ENCODE data around the gene MPHOSPH10.
"Not testable (repeated sequence)": the region's sequence is repeated elsewhere in the genome, so short reads cannot be mapped to it uniquely, and the experiment has no call there.

The MPHOSPH10 gene

GRCh38 chr2:71125506-71126294, 4.7 kb upstream of the MPHOSPH10 start:
- DNase-seq: no peak

GRCh38 chr2:71126957-71127356, 3.5 kb upstream of the MPHOSPH10 start:
- DNase-seq: no peak

- peak in 1 of 2 donors; percentile 67 for DNase-seq
Observed at GRCh38 chr2:71129114-71129901, 1.1 kb upstream of the MPHOSPH10 start.

GRCh38 chr2:71129902-71130151, 607 bp upstream of the MPHOSPH10 start:
- DNase-seq: peak in 1 of 2 donors; percentile 67

GRCh38 chr2:71130905-71131244, 441 bp downstream of the MPHOSPH10 start:
- no peak for DNase-seq

GRCh38 chr2:71131387-71132166, 1.1 kb downstream of the MPHOSPH10 start:
- not testable (repeated sequence) for DNase-seq

GRCh38 chr2:71133603-71134002, 3.2 kb downstream of the MPHOSPH10 start:
- no peak for DNase-seq

- no peak for DNase-seq
Observed at GRCh38 chr2:71136174-71136573, 5.7 kb downstream of the MPHOSPH10 start.

- DNase-seq: no peak
Observed at GRCh38 chr2:71143782-71144181, 13.3 kb downstream of the MPHOSPH10 start.

- DNase-seq: no peak
Observed at GRCh38 chr2:71148506-71149063, 18.2 kb downstream of the MPHOSPH10 start.

- DNase-seq: no peak
Observed at GRCh38 chr2:71150082-71150816, 19.8 kb downstream of the MPHOSPH10 start.

GRCh38 chr2:71151620-71152019, 21.2 kb downstream of the MPHOSPH10 start:
- DNase-seq: no peak

- DNase-seq: no peak
Observed at GRCh38 chr2:71153585-71154224, 23.3 kb downstream of the MPHOSPH10 start.

- DNase-seq: no peak
Observed at GRCh38 chr2:71154279-71154678, 23.8 kb downstream of the MPHOSPH10 start.

- DNase-seq: no peak
Observed at GRCh38 chr2:71154798-71155197, 24.4 kb downstream of the MPHOSPH10 start.

- DNase-seq: no peak
Observed at GRCh38 chr2:71155846-71156245, 25.4 kb downstream of the MPHOSPH10 start.

GRCh38 chr2:71156573-71156972, 26.1 kb downstream of the MPHOSPH10 start:
- DNase-seq: no peak

- DNase-seq: peak; percentile 30 to 36
Observed at GRCh38 chr2:71157124-71157793, 26.8 kb downstream of the MPHOSPH10 start.

GRCh38 chr2:71166812-71167211, 36.4 kb downstream of the MPHOSPH10 start:
- DNase-seq: no peak

GRCh38 chr2:71173096-71173495, 42.7 kb downstream of the MPHOSPH10 start:
- no peak for DNase-seq

GRCh38 chr2:71174207-71174606, 43.8 kb downstream of the MPHOSPH10 start:
- no peak for DNase-seq

Measured in hippocampal formation (tissue), 2 donors.